GM21786 (cell line): ENCODE results near the gene UBLCP1.

Experiments
- ATAC-seq: cut with Tn5 transposase; IDR thresholded peaks from one replicate; pipeline ENCODE4 v1.9.1; 2021; ENCODE audit not compliant: unreplicated experiment

UBLCP1 gene

DNA sequence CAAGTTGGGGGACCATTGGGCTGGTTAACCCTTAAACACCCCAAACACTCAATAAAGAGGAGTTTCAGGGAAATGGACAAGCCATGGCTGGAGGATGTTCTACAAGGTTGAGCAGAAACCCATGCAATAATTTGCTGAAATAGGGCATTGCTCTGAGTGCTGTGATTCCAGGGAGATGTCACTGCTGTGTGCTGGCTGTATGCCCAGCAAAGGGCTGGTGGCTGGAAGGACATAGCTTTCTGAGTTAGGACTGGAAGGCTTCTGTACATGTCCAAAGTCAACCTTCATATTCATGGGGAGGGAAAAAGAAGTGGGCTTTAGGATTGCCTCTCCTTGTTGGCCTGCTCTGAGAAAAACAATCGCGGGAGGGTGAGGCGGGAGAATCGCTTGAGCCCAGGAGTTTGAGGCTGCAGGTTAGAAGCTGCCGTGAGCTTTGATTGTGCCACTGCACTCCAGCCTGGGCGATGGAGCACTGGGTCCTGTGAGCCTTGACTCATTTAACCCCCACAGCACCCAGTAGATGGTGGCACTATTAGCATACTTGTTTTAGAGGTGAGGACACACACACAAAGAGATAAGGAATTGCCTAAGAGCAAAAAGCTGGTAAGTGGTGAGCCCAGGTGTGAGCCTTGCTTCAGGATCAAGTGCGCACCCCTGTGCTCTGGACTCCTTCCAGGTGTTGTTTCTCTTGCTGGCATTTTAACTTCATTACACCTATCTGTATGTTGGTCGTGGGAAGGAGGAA, 46.8 kb downstream of the UBLCP1 start:
- no peak for ATAC-seq

DNA sequence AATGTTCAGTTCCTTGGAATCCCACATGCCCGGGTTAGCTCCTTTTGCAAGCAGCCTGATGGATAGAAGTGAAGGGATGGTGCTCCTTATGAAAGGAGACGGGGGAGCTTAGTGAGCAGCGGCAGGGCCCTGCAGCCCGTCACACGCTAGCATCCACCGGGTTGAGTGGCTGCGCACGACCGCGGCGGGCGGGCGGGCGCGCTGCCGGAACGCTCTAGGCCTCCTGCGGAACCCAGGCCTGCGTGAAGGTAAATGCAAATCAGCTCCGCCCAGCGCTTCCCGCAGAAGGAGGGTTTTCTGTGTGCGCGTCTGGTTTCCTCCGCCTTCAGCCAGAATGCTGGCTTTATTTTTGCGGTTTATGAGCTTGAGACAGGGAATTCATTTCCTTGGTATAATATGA, 47.4 kb downstream of the UBLCP1 start:
- no peak for ATAC-seq

DNA sequence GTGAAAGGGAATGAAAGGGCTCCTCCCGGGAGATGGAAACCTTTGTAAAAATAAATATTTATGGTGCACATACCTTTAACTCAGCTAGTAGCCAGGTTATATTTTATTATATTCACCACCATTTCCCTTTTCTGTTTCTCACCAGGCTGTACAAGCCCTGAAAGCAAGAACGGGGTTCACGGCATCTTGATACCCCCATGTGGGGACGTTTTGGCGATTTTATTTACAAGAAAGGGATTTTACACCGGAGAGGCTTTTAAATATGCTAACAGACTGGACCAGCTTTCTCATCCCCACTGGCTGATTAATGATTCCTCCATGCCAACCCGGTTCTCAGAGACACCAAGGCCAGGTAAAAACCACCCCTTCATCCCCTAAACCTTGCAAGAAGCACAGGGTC, 48.0 kb downstream of the UBLCP1 start:
- no peak for ATAC-seq

- ATAC-seq: no peak
Observed at GRCh38 chr5:159313197-159313596, 50.1 kb downstream of the UBLCP1 start.

GRCh38 chr5:159316519-159317383, 53.7 kb downstream of the UBLCP1 start:
- peak; percentile 71 for ATAC-seq

DNA sequence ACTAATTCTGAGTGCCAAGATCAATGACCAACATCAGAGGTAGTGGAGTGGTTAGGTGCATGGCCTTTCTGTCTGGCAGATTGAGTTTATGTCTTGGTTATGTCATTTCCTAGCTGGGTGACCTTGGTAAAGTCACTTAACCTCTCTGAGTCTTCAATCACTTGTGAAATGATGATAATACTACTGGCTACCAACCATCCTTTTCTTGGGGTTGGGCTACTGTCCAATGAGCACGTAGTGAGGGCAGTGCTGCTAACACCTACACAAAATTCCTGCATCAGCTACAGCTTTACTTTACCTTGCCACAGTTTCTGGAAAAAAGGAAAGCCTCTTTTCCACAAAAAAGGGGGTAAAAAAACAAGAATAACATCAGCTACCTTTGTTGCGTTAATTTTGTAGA, 54.8 kb downstream of the UBLCP1 start:
- ATAC-seq: no peak

DNA sequence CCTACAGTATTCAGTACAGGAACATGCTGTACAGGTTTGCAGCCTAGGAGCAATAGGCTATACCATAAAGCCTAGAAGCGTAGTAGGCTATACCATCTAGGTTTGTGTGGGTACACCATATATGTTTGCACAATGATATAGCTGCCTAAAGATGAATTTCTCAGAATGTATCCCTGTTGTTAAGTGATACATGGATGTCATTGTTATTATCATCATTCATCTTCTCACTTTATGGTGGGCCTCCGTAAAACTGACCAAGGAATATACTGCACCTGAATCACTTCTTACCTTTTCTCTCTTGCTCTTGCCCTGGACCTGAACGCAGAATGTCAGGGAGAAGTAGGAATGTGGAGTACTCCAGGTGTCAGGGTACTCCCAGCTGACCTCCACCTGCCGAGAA, 55.4 kb downstream of the UBLCP1 start:
- no peak for ATAC-seq

DNA sequence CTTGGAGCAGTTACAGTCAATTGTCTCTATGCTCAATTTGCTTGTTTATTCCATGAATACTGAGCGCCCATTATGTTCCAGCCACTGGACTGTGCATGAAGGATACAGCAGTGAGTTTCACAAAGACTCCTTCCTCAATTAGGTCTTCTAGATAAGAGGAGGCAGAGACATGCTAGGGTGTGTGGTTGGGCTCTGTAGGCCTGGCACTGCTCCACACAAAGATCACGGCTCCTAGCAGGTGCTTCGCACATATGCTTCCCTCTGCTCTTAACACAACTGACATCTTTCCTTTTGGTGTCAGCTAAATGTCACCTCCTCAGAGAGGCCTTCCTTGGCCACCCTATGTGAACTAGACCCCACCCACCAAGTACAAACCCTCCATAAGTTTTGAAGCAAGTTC, 56.3 kb downstream of the UBLCP1 start:
- ATAC-seq: no peak

GRCh38 chr5:159319832-159320231, 56.7 kb downstream of the UBLCP1 start:
- ATAC-seq: no peak

DNA sequence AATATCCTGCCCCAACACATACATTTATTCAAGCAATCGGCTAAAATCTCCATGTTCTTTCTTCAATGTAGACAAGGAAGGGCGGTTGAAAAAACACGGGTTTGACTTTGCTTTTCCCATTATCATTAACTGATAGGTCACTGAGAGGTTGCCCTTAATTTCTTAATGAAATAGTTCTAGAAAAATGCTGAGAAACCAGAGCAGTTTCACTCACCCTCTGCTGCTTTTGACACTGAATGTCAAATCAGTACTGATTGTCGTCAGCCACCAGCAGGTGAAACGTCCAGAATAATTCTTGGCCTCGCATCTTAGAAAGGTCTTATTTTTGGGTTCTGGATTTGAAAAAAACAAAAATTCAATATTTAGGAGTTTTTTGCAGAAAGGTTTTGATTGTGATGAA, 59.1 kb downstream of the UBLCP1 start:
- ATAC-seq: peak; percentile 80

- no peak for ATAC-seq
Observed at GRCh38 chr5:159324102-159324755, 61.1 kb downstream of the UBLCP1 start.

GRCh38 chr5:159324986-159325385, 61.9 kb downstream of the UBLCP1 start:
- no peak for ATAC-seq

DNA sequence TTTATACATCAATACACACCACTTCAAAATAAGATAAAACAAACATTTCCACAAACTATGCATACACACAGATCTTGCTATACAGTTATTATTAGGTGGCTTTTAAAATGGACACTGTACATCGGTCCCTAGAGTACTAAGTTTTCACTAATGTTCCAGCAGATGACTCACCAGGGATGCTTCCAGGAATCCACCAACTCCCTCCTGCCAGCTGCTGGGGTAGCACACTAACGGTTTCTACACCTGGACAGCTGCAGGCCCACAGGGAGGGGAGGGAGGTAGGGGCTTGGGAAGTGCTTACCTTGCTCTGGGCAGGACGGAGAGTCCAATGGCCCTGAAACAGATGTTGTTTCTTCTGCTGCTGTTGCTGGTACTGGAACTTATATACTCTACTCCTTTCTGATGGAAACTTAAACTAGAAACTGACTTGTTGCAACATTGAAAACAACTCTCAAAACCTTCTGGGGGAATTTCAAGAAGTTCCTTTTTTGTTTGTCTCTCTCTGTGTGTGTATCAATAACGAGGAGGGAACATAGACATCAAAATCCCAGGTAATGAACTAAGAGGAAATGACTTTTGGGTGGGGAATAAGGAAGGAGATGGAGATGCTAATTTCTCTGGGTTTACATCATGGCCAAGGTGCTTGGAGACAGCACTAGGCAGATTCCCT, 67.2 kb downstream of the UBLCP1 start, which contains the start of gene IL12B:
Gene IL12B, minus strand, starts transcription at position 357 of the 670 bp plus-strand sequence. CDS start 3,705 bp downstream, outside the sequence.
- ATAC-seq: no peak

GRCh38 chr5:159331093-159331973, 68.2 kb downstream of the UBLCP1 start:
- ATAC-seq: peak; percentile 55

- peak; percentile 53 for ATAC-seq
Observed at GRCh38 chr5:159332800-159333544, 69.9 kb downstream of the UBLCP1 start.

- ATAC-seq: no peak
Observed at GRCh38 chr5:159333545-159333925, 70.4 kb downstream of the UBLCP1 start.
